Embryonic facial prominence (tissue), 1 donor: Measurements from ENCODE around the gene RPS8.
"Not testable (repeated sequence)": the region's sequence is repeated elsewhere in the genome, so short reads cannot be mapped to it uniquely, and the experiment has no call there.

ENCODE experiments used
- DNase-seq: peaks from one replicate; pipeline ENCODE4 v3.0.0-alpha.2; 2016; ENCODE audit errors: extremely low spot score

RPS8 gene

DNA sequence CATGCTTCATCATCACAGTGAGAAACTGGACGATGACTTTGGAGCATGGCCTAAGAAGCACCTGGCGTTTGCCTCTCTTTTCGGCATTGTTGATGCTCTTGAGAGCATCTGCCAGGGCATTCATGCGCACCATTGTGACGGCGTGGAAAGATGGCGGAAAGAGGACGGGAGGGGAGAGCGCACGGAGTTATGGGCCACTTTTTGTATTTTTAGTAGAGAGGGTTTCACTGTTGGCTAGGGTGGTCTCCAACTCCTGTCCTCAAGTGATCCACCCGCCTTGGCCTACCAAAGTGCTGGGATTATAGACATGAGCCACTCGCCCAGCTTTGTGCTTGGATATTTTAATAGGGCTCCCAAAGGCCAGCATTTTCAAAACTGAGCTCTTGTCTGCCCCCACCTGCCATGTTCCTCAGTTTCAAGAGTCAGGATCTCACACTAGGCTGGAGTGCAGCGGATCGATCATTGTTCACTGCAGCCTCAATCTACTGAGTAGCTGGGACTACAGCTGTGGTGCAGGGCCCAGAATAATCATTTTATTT, 5.3 kb downstream of the RPS8 start:
- no peak for DNase-seq

DNA sequence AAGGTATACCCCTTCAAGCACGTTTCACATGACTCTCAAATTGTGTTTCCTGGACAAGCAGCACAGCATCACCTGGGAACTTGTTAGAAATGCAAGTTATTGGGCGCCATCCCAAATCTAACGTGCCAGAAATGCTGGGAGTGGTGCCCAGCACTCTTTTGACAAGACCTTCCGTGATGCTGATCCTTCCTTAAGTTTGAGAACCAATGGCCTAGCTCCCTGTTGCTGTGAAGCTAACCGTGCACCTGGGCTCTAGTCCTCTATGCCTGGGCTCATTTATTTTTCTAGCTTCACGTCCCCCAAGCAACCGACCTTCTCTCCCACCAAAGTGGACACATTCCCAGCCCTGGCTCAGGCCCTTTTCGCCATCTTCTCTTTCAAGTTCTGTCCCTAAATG, 8.4 kb downstream of the RPS8 start:
- no peak for DNase-seq

DNA sequence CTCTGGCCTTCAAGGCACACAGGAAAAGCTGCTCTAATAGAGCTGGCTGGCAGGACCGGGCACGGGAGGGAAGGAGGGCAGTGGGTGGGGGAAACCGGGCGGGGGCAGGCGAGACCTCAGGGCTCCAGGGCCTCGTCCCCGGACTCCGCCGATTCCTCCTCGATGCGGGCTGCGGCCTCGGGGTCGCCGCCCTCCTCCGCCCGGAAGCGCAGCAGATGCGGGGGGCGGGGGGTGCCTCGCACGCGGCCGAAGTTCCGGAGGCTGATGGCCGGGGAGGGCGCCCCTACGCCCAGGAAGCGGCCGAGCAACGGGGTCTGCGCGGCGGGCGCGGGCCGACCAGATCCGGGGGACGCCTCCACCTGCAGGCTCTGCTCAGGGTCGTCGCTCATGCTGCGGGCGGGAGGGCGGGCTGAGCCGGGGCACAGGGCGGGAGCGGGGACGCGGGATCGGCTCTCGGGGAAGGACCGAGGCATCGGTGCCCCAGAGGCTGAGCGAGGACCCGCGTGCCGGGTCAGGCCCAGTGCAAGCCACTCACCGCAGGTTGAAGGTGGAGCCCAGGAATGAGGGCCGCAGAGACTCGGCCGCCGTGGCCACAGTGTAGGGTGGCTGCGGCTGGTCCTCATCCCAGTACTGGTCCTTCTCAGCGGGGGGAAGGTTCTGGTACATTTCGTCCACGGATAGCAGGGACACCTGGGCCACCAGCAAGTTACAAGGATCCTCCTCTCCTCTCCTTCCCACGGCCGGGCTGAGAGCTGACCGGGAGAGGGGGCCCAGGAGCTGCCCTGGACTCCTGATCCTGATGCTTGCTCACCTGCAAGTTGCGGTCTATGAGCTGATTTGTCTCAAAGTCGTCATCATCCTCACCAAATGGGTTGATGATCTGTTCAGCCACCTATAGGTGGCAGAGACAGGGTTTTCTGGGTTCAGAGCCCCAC, 9.0 kb downstream of the RPS8 start:
- DNase-seq = no peak

DNA sequence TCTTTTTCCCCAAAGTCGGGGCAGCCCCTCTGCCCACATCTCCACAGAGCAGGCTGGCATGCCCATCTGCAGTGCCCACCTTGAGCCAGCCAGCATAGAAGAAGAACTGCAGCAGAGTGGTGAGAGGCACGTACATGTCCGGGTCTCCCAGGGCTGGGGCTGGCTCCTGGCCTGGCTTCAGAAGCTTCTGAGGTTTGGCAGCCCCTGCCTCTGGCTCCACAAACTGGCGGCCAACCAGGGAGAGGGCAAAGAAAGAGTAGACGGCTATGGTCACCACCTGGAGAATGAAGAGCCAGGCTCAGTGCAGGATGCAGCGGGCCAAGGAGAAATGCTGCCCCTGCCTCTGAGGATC, 9.7 kb downstream of the RPS8 start:
- DNase-seq = no peak

DNA sequence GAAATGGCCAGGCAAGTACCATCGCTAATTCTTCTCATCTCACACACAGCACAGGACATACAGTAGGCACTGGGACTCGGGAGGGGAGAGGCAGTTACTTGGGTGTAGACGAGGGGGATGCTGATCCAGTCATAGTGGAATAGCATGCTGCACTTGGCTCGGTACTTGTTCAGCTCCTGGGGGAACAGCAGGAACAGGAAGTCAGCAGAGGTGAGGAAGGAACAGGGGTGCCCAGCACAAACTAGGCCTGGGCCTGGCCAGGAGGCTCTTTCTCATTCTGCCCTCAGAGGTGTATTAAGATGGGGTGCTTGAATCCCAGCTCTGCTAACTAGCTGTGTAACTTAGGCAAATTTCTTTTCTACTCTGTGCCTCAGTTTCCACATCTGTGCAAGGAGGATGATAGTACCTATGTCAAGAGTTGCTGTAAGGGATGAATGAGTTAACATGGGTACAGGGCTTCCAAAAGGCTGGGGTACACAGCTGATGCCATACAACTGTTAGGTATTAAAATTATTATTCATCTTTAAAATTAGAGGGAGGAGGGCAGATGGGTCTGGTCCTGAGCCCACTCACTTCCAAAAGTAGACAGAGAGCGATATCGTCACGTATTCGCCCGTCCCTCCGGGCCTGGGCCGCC, 10.3 kb downstream of the RPS8 start:
- DNase-seq = no peak

DNA sequence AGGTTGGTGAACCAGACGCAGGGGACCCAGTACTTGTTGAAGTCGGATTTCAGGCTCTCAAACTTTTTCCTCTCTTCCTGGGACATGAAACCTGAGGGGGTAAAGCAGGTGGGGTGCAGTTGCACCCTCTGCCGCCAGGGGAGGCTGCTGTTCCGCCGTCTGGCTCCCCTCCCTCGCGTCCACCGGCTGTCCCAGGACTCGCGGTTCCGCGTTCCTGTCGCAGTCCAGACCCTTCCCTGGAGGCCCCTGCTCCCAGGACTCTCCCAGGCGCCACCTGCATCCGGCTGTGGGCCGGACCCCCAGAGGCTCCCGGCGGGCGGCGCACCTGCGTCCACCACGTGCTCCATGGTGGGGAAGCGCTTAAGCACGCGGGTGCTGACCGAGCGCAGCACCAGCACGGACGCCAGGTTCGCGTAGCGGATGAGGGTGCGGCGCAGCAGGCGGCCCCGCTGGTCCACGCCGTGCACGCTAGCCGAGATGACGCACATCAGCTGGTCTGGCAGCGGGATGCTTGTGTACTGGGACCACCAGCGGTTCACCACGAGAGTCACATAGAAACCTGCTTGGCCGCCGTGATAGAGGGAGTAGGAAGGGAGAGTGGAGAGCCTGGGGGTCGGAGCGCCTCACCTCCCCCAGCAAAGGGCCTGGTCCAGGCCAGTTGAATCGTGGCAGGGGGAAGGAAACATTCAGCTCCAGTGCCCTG, 10.9 kb downstream of the RPS8 start:
- DNase-seq = no peak

DNA sequence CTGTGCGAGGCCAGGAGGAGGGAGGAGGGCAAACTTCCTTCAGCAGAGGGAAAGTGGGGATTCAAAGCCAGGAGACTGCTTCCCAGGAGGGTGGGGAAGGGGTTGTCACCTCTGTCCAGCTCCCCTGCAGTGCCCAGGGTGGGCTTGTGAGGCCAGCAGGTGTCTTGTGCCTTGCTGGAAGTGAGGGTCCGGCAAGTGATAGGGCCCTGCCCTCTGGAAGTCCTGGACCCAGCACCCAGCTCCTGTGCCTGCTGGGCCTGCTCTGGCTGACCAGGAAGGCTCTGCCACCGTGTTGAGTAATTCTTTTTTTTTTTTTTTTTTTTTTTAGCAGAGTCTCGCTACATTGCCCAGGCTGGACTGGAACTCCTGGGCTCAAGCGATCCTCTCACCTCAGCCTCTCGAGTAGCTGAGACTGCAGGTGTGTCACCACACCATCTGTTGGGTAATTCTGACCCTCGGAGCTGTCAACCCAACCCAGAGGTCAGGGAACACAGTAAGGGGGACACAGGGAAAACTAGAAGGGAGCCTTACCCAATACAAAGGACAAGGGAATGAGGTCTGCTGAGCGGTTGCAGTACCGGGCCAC, 11.6 kb downstream of the RPS8 start:
- DNase-seq = no peak

DNA sequence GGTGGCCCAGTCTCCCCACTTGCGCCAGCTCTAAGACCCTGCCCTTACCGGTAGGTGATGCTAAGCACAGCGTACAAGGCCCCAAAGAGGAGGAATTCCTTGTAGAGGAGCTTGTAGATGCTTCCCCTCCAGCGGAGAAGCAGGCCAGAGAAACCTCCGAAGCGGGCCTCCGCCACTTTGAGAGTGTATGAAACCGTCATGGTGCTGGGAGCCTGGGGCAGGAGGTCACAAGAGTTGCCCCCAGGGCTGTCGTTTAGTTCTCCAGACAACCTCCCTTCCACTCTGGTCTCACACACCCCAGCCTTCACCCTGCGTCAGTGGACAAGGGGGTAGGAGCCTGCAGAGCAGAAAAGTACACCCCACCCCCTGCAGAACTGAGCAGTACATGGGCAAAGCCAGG, 12.2 kb downstream of the RPS8 start:
- no peak for DNase-seq

DNA sequence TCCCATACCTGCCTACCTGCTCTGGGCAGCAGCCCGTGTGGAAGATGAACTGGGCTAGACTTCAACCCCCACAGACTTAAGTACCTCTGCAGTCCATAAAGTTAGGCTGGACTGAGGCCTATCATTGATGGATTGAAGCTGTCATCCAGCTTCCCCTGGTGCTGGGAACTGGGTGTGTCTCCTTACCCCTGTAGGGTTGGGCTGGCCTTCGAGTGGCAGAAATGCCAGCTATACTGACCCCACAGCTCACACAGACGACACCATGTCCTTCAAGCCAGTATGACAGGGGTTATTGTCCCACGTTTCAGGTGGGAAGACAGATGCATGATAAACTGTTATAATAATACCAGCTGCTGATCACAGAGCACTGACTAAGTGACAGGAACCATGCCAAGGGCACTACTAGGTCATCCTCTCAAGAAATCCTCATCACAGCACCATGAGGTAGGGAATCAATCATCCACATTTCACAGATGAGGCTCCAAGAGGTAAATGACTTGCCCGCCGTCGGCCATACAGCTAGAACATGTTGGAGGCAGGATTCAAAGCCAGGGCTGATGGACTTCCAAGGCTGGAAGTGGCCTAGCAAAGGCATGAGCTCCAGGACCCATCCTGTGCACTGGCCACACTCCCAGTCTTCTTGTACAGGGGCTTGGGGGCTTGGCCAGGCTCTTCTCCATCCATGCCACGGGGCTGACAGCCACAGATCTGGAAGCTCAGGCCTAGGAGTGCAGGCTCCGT, 12.9 kb downstream of the RPS8 start, which contains the start of gene BEST4:
TSS of gene BEST4 (minus strand) at position 51 of the 741 bp plus-strand sequence. CDS start 465 bp downstream, outside the sequence.
- DNase-seq = no peak

DNA sequence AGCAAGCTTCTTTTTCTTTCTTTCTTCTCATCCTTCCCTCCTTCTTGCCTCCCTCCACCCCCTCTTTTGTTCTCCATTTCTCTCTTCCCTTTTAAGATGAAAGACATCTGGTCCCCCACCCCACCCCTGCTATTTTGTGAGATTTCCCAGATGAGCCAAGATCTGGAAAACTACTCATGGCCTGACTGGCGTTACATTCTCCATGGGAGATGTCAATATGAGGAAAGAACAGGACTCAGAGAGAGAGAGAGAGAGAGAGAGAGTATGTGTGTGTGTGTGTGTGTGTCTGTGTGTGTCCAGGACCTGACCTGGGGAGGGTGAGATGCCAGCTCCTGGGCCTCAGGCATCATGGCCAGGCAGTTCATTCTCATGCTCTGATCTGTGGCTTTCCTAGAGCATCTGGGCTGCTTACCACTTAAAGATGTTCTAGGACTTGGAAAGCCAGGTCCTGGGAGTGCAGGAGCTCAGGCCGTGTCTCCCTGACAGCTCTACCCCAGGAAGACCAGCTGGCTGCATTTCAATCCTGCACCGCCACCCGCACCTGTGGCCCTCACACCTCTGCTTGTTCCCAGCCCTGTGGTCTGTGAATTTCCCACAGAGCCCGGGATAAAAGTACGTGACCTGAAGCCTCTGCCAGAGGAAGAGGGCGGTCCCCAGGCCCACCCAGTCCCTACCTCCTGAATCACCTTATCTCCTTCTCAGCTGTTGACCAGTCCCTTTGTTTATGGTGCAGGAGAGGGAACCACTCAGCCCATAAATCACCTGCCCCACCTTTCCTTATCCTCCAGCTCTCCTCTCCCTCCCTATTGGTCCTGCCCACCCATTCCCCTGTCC, 15.8 kb downstream of the RPS8 start:
- no peak for DNase-seq

DNA sequence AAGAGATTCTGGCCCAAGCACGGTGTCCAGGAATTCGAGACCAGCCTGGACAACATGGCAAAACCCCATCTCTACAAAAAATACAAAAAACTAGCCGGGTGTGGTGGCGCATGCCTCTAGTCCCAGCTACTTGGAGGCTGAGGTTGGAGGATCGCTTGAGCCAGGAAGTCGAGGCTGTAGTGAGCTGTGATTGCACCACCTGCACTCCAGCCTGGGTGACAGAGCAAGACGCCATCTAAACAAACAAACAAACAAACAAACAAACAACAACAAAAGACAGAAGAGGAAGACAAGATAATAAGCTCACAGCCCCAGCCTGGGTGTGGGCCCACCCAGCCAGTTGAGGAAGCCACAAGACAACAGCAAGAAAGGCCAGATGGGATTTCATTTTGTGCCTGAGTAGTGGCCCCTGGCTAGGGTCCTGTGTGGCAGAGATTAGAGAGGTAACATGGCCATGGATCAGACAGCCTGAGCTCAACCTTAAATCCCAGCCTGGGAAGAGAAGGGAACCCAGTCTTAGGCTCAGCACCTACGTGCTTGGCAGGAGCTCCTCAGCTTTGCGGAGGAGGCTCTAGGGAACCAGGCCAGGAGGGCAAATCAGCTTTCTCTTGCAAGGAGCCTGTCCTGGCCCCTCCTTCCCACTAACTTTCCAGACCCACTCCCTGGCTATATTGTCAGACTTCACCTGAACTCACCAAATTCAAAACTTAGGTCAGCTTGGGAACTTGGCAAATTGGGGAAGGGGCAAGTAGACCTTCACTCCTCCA, 17.6 kb downstream of the RPS8 start:
- DNase-seq = no peak

DNA sequence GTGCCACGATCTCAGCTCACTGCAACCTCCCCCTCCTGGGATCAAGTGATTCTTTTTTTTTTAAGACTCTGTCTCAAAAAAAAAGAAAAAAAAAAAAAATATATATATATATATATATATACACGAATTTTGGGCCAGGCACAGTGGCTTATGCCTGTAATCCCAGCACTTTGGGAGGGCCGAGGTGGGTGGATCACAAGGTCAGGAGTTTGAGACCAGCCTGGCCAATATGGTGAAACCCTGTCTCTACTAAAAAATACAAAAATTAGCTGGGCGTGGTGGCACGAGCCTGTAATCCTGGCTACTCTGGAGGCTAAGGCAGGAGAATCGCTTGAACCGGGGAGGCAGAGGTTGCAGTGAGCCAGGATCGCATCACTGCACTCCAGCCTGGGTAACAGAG, 22.5 kb downstream of the RPS8 start:
- not testable (repeated sequence) for DNase-seq

DNA sequence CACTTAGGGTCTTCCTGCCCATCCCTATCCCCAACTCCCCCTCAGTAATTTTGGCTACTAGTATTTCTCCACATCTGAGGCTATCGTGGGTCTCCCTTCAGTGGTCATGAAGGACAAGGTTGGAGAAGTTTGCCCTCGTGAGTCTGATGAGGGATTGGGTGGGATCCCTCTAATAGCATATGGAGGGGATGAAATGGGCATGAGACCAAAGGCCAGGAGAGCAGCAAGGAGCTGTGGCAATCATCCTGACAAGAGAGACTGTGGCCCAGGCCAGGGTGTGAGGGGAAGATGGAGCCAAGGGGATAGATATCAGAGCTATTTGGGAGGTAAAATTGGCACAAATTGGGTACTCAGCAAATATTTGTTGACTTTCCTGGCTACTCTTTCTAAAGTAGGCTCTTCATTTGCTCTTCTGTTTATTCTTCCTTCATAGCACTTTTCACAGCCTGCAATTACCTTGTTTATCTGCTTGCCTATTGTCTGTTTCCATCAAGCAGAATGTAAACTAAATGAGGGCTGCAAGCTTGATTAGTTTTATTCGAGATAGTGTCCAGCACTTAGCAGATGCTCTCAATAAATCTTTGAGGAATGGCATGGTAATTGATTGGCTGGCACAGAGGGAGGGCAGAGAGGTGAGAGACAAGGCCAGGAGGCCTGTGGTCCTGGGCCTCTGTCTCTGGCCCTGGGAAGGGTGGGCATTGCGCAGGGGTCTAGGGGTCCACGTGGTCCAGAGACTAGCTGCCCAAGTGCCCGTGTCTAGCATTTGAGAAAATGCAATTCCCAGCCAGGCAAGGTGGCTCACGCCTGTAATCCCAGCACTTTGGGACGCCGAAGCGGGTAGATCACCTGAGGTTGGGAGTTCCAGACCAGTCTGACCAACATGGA, 23.4 kb downstream of the RPS8 start:
- DNase-seq = no peak

DNA sequence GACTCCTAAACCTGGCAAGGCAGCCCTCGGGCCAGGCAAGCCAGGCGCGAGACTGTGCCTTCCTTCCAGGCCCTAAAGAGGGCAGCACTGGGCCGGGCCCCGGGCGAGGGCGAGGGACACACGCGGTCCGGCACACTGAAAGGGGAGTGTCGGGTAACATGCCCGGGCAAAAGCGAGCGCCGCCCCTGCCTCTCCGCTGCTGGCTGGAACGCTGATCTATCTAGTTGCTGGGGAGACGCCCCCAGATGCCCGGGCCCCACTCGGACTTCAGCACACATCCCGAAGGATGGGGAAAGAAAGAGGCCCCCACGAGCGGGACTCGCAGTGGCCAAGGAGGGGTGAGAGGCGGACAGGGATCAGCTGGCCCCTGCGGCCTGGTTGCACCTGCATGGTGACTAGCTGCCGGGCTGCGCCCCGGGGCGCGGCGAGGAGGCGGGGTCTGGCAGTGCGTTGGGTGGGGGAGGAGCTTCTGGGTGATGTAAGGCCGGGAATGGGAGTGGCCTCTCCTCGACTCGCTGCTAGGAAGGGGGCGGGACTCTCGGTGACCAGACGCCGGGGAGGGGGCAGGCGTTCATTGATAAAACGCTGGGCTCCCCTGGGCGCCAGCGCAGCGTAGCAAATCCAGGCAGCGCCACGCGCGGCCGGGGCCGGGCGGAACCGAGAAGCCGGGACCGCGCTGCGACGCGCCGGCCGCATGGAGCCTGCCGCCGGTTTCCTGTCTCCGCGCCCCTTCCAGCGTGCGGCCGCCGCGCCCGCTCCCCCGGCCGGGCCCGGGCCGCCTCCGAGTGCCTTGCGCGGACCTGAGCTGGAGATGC, 24.6 kb downstream of the RPS8 start, which contains the start of gene PLK3:
TSS of gene PLK3 (plus strand) at position 608 of the 815 bp plus-strand sequence. CDS start at position 695, 87 bp downstream.
- peak; percentile 97 for DNase-seq

DNA sequence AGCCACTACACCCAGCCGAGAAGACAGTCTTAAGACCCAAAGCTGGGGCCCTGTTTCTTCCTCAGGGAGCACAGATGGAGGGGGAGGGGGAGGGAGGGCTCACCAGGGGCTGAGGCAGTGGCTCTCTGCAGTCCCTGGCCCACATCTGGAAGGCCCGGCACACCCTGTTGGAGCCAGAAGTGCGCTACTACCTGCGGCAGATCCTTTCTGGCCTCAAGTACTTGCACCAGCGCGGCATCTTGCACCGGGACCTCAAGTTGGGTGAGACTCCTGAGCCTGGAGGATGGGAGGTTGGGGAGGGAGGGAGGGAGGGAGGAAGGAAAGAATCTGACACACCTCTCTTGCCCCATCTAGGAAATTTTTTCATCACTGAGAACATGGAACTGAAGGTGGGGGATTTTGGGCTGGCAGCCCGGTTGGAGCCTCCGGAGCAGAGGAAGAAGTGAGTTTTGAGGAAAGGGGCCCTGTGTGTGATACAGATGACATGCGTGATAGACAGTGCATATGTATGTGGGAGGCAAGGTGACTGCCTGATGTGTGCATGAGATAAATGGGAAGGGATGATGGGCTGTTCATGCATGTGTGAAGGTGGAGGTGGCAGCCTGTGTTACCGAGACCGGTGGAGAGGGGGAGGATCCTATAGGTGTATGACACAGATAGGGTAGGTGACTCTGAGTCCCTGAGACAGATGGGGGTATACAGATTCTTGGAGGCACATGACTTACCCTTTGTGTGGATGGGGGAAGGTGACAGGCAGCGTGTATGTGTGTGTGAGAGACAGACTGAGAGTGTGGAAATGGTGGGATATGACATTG, 26.4 kb downstream of the RPS8 start:
- DNase-seq = no peak

DNA sequence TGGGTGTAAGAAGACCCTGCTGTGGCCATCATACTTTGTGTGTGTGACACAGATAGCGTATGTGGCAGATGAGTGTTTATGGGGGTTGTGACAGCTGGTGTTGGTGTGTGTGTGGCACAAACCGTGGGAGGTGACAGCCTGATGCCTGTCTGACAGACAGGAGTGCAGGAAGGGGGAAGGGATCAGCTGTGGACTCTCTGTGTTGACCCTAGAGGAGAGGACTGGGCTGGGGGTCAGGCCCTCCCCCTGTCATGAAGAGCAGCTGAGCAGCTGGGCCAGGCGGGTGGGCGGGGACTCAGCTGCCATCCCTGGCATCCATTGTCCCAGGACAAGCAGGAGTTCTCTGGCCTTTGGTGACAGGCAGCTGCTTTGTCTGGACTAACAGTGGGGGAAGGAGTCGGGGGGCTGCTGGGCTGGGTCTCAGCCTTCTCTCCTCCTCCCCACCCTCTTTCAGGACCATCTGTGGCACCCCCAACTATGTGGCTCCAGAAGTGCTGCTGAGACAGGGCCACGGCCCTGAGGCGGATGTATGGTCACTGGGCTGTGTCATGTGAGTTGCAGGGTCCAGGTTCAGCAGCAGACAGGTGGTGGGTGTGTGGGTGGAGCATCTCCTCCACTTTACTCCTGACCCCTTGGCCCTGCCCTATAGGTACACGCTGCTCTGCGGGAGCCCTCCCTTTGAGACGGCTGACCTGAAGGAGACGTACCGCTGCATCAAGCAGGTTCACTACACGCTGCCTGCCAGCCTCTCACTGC, 27.1 kb downstream of the RPS8 start:
- DNase-seq = no peak
